T47D (cell line): ENCODE measurements around the gene RGS6.

Source experiments
- DNase-seq, 2 experiments: peaks; one replicate each; pipeline versions ENCODE4 v3.0.0 to v3.0.0-alpha.2; 2011 to 2012; ENCODE audit warnings: low read depth in 1 of 2, low spot score in 1 of 2
- JUND ChIP-seq: IDR thresholded peaks from 2 replicates; pipeline ENCODE4 v1.6.1; 2012; ENCODE audit warnings: low read depth
- in situ Hi-C: cut with HindIII; loops from 2 replicates; pipeline ENCODE4 v1.10.0; 2016; ENCODE audit warnings: low sequenced_read_pairs, low pct_unique_long_range_greater_than_20kb

The RGS6 gene

GRCh38 chr14:72565917-72566316, 633.7 kb downstream of the RGS6 start:
- no peak for DNase-seq
- TF ChIP-seq JUND: no peak
- in situ Hi-C loops: no loop called here

GRCh38 chr14:72567226-72567625, 635.0 kb downstream of the RGS6 start:
- TF ChIP-seq JUND: no peak
- in situ Hi-C loops: no loop called here
- DNase-seq: no peak

DNA sequence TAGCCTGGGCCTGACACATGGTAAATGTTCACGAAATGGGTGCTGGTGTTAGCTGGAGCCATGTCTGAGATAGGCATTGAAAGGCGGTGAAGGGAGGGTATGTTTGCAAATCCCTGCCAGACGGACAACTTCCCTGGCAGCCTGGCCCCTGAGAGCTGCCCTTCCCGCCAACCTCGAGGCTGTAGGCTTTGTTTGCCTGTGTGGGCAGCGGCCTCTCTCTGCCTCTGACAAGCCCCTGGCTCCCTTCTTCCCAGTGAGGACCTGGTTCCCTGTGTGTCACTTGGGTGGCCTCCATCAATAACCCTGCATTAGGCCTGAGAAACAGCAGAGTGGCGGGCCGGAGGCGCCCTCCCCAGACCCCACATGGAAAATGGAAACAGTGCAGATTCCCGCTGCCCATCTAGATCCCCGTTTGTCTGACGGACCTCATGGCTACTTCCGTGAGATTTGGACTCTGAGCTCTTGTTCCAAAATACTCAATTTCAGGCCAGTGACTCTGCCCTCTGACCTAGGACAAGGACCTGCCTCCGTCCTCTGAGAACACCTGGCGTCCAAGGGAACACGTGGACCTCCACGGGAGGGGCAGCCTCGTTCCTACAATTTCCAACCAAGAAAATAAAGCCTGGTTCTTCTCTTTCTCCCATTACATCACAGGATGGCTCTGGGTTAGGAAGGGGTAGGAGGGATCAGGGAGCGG, 636.2 kb downstream of the RGS6 start:
- DNase-seq: no peak
- no peak for TF ChIP-seq JUND
- in situ Hi-C loops: no loop called here

- in situ Hi-C loops: no loop called here
- DNase-seq: no peak
- TF ChIP-seq JUND: no peak
Measured at GRCh38 chr14:72573725-72574417, 641.6 kb downstream of the RGS6 start.

DNA sequence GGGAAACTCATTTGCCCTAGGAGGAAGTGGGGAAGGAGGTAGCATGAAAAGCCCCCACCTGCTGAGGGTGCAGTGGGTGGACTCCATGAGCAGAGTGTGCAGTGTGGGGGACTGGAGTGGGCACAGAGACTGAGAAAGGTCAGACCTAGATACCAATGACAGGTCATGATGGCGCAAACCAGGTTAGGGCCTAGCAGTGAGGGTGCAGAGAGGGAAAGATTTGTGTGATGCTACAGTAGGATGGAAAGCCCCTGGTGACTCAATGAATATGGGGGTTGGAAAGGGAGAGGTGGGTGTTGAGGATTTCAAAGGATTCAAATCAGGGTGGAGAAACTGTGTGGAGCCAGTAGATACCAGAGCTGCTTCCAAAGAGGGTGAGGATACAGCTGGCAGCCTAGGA, 642.5 kb downstream of the RGS6 start:
- DNase-seq: no peak
- TF ChIP-seq JUND: no peak
- in situ Hi-C loops: no loop called here

GRCh38 chr14:72576258-72576657, 644.0 kb downstream of the RGS6 start:
- DNase-seq: no peak
- in situ Hi-C loops: no loop called here
- no peak for TF ChIP-seq JUND

- in situ Hi-C loops: no loop called here
- no peak for DNase-seq
- TF ChIP-seq JUND: no peak
Measured at GRCh38 chr14:72577521-72577920, 645.3 kb downstream of the RGS6 start.

GRCh38 chr14:72578514-72578913, 646.3 kb downstream of the RGS6 start:
- TF ChIP-seq JUND: no peak
- DNase-seq: no peak
- in situ Hi-C loops: no loop called here

- in situ Hi-C loops: no loop called here
- no peak for DNase-seq
- TF ChIP-seq JUND: no peak
Measured at GRCh38 chr14:72582582-72582981, 650.4 kb downstream of the RGS6 start.

GRCh38 chr14:72583316-72584272, 651.4 kb downstream of the RGS6 start:
- no peak for DNase-seq
- no peak for TF ChIP-seq JUND
- in situ Hi-C loops: no loop called here

DNA sequence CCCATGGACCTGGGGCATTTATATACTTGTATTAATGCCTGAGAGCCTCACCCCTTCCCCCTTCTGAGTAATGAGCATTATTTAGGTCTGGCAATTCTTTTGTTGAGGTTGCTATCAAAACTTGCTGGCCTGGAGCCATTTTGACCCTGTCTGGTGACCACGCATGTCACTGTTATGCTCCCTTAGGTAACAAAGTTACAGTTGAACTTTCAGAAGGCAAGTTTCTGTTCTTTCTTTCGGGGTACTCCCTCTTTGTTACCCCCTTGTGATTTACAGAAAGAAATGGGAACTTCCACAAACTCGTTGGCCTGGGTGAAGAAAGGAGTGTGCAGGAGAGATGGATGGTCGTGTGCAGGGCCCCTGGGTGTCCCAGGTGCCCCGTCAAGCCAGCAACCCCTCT, 656.3 kb downstream of the RGS6 start:
- in situ Hi-C loops: no loop called here
- TF ChIP-seq JUND: no peak
- DNase-seq: no peak

- in situ Hi-C loops: no loop called here
- no peak for TF ChIP-seq JUND
- DNase-seq: no peak
Measured at GRCh38 chr14:72589652-72590051, 657.4 kb downstream of the RGS6 start.

GRCh38 chr14:72590577-72590976, 658.3 kb downstream of the RGS6 start:
- in situ Hi-C loops: no loop called here
- no peak for DNase-seq
- TF ChIP-seq JUND: no peak
